ENCODE results near the gene FRAT1.

FRAT1 gene

DNA sequence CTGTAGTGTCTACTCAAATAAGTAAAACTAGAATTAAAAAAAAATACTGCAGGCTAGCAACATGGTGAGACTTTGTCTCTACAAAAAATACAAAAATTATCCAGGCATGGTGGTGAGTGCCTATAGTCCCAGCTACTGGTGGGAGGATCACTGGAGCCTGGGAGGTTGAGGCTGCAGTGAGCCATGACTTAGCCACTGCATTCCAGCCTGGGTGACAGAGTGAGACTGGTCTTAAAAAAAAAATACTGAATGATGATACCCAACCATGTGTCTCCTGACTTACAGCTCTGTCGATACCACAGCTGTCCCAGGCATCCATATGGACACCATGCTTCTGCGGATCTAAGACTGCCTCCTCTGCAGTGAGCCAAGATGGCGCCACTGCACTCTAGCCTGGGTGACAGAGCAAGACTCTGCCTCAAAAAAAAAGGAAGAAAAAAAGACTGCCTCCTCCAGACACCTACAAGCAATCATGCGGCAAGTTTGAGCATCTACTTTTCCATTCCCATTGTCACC is 7.9 kb upstream of the FRAT1 start:
- DNase-seq, result no peak

DNA sequence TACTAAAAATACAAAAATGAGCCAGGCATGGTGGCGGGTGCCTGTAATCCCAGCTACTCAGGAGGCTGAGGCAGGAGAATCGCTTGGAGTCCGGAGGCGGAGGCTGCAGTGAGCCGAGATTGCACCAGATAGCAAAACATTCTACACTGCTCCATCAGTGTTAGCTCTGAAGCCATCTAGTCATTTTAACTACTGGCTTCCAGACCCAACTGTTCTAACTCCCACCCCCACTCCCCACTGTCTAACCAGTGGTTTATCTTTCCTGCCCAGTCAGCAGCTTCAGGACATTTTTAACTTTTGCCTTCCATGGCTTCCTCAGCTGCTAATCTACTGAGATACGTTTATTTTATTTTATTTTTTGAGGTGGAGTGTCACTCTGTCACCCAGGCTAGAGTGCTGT is 6.2 kb upstream of the FRAT1 start:
- DNase-seq, result no peak

DNA sequence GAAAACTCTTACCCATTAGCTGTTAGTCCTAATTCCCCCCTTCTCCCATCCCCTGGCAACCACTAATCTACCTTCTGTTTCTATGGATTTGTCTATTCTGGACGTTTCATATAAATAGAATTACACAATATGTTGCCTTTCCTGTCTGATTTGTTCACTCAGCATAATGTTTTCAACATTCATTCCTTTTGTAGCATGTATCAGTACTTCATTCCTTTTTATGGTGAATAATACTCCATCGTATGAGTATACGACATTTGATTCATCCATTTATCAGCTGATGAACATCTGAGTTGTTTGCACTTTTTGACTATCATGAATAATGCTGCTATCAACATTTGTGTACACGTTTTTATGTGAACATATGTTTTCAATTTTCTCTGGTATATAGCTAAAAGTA is 4.4 kb upstream of the FRAT1 start:
- no peak for DNase-seq

GRCh38 chr10:97319671-97320479 is 804 bp downstream of the FRAT1 start:
- peak; percentile 62 for DNase-seq

DNA sequence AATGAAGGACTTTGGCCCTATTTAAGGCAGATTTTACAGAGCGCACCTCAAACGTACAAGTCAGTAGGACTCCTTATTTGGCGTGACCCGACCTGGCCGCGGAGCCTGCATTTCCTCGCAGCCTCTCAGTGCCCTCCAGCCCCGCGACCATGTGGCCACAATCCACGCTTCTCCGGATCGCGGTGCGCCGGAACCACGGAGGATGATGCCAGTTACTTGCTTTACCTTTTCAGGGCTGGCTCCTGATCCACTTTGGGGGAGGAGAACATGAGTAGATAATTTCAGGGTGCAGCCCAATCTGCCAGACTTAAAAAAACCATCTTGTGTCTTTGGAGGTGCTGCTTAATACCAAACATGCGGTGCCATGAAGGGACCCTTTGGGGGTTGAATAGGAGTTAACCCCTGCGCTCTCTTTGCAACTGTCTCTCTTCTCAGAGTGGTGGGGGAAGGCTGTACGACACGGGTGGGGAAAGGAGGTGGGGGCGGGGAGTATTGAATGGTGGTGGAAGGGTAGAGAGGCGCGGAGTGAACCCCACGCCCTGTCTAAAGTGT is 1.5 kb downstream of the FRAT1 start:
- peak; percentile 38 for DNase-seq

DNA sequence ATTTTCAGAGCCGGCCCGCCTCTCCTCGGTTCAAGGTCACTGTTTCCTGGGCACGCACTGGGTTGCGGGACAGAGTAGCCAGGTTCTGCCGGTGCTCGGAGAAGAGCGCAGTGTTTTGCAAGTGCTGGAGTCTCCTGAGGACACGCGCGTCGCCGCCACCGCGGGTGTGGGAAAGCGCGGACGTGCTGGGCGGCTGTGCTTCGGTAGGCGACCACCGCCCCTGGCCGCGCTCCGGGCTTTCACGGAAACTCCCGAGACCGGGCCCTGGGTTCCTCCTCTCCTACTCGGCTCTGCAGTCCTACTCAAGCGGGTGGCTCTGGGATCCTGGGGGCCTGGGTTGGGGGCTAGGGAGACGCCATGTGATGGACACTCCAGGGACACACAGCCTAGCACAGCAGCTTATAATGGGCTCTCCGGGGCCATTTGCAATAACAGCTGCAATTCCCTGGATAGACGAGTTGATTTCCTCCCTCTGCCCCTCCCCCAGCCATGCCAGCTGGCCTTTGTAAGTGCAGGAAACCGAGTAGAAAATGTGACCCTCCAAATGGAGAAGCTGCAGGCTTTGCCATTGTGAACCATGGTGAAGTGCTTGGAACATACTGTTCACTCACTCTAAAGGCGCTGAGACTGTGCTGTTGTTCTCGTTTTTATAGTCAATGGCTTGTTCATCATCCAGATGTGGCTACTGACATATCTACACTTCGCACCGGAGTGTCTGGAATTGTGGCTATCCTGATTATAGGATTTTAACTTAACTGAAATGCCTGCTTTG is 2.1 kb downstream of the FRAT1 start:
- no peak for DNase-seq

- DNase-seq, result no peak
Observed at GRCh38 chr10:97321804-97322190, 2.7 kb downstream of the FRAT1 start.

DNA sequence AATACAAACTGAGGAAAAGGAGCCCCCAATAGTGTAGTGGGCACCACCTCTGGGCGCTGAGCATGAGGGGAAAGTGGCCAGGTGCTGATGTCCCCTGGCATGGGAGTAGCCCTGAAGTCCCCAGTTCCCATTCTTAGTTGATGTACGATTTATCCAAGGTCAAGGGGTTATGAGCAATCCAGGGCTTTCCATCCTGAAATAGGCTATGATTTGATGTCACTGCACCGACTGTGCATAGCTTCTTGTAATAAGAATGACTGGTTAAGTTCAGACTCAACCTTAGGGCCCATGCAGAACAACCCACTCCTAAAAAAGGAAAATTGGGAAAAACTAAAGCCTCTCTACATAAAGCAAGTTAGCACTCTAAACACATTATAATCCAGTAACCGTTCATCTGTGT is 4.4 kb downstream of the FRAT1 start:
- DNase-seq, result no peak

DNA sequence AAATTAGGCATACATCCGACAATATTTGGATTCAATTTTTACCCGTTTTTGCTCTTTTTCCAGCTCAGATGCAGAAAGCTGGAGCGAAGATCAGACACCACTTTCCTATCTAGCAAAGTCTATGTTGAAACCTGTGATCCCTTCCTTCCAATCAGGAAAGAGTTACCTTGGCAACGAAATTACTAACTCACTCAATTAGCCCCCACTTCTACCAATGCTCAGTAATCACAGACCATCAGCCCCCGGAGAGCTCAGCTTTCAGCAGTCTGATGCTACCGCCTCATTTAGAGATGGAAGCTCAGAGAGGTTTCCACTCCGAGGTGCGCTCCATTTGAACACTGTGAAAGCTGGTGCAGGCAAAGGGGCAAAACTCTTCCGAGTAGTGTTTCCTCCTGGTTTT is 6.7 kb downstream of the FRAT1 start:
- no peak for DNase-seq

DNA sequence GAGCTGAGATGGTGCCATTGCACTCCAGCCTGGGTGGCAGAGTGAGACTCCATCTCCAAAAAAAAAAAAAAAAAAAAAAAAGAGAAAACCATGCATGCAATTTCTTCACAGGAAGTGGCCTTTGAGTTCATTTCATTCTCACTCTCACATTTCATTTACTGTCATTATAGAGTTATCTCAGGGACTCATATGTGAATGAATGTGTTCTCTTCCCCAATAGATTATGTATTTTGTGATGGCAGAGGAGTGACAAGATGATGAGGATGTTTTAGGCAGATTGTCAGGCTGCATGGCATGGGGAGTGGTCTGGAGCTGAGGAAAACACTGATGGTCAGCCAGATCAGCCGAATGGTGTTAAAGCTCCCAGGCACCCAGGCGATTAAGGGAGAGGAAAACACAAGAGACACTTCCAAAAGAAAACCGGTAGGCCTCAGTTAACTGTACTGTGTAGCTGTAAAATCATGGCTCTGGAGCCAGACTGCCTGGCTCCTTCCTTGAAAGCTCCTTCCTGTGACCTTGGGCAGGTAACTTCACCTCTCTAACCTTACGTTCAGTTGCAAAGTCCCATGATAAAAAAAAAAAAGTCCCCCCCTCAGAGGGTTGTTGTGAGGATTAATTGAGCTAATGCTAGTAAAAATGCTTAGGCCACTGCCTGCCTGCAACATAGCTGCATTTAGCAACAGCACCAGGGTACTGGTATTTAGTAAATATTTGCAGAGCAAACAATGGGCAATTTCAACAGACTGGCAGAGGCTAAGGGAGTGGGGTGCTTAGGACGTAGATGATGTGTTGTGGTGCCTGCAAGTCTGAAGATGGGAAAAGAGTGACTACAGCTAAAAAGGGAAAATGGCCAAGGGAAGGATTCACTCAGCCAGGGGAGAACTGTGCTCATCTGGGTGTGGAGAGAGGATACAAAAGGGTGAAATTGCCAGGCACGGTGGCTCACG is 8.6 kb downstream of the FRAT1 start:
- no peak for DNase-seq

GRCh38 chr10:97328646-97329453 is 9.8 kb downstream of the FRAT1 start:
- no peak for DNase-seq

DNA sequence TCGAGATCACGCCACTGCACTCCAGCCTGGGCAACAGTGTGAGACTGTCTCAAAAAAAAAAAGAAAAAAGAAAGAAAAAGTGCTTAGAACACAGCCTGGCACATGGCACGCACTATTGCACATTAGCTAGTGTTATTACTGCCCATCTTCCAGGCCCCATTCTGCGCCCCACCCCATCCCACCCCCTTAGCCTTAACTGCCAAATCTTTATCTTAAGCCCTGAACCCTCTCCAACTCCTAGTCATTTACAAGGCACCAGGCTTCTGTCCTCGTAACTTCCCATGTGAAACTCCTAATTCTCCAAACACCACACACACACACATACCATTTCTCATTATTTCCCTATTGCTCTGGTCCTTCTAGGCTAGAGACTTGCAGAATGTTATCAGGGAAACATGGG is 10.7 kb downstream of the FRAT1 start:
- no peak for DNase-seq

- DNase-seq, result no peak
Observed at GRCh38 chr10:97331153-97331703, 12.2 kb downstream of the FRAT1 start.

DNA sequence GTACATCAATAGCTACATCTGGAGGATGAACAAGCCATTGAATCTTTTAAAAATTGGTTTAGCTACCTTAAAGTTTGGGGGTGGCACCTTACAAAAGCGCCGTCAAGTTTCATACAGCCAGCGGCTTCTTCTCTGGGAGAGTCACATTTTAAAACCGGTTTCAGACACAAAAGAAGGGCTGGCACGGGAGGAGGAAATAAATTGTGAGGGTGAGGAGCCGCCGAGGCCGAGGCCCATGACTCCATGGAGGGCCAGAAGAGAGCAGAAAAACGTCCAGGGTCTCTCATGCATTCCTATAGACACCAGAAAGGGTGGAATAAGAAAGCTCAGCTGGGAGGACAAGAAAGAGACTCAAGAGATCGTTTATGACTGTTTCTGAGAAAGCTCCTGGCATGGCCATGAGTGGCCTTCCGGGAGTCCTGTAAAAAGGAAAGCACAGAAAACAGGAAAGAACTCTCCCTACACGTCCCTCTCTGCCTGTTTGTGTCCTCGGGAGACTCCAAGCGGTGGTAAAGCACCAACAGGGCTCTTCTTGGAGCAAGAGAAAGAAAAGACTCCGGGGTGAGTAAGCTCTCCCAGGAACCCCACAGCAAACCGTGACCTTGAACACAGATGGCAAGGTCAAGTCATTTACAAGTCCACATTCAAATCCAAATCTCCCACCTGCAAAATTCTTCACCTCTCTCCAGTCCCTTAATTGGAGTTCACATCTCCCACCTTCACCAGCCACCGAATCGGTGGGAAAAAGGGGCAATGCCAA is 13.7 kb downstream of the FRAT1 start:
- no peak for DNase-seq

DNA sequence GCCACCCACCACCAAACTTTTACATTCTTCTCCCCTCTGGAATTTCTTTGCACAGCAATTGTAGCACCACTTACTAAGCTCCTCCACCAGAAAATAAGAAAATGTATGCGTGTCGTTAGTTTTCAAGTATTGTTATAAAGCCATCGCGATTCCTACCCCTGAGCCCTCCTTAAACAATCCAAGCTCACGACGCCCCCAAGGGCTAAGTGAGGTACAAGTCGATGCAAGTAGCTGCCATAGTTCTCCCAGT is 14.2 kb downstream of the FRAT1 start:
- DNase-seq, result no peak

DNA sequence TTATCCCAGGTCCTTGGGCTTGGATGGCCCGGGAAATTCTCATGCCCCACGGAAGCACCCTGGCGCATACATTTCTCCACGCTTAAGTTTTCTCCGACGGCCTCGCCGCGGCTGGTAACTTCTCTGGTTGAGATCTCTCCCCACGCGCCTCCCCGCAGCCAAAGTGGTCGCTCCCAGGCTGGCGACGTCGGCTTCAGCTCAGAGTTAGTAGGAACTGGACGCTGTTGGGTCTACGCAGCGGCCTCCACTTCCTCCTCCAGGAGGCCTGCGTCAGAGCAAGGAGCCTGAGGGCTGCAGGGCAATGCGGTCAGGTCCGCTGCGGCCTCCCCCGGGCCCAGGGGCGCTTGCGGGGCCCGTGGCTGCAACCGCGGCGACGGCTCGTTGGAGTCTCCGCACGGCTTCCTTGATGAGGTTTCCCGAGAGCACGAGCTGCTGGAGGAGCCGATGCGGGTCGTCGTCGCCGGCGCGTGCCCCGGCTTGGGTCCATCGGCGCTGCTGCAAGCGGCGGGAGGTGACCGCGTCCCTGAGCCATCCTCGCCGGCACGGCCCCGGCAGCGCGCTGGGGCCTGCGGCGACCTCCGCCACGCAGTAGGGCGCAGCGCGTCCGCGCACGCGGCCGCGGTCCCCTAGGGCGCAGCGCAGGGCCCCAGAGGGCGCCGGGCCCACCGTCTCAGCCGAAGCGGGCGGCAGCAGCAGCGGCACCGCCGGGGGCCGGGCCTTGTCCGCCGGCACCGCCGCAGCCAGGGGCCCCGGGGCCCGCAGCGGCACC is 14.7 kb downstream of the FRAT1 start:
- DNase-seq, result peak; percentile 63

- DNase-seq, result peak; percentile 88
Observed at GRCh38 chr10:97334370-97335175, 15.5 kb downstream of the FRAT1 start, which contains the start of gene FRAT2. TSS of gene FRAT2 (minus strand) at chr10:97334729. CDS start at chr10:97334572, 157 bp downstream.

- DNase-seq, result no peak
Observed at GRCh38 chr10:97335188-97335619, 16.1 kb downstream of the FRAT1 start.

- no peak for DNase-seq
Observed at GRCh38 chr10:97336006-97336405, 16.9 kb downstream of the FRAT1 start.

Measured in activated CD4-positive, CD25-positive, alpha-beta regulatory T cell treated with anti-CD3 and anti-CD28 coated beads, Interleukin-2, amount 50 U/mL, for 72 hours (primary cell).